Astrocyte (in vitro differentiated cells and primary cell): ENCODE measurements around the gene GFER. TPM values are rescaled to one million over a fixed set of nuclear protein-coding genes. Genes with fewer than 3 reads are reported as not detected.

Experiments used
- DNase-seq: peaks from one replicate; pipeline ENCODE4 v3.0.0-alpha.2; 2010; ENCODE audit warnings: low read depth
- FAIRE-seq: peaks from 2 replicates; lab custom pipeline; 2011; peaks lifted over from hg19 to GRCh38; lab: Jason Lieb, UNC
- H2AFZ ChIP-seq: 2 replicates; pipeline ENCODE4 v1.6.0; 2012; ENCODE audit warnings: low read depth, low read length, inconsistent platforms
- H3K27ac ChIP-seq: 2 replicates; pipeline ENCODE4 v1.5.1; 2011; ENCODE audit warnings: low read depth, low read length, inconsistent platforms
- H3K27me3 ChIP-seq: 2 replicates; pipeline ENCODE4 v1.6.0; 2011; ENCODE audit warnings: low read length, inconsistent platforms; ENCODE audit not compliant: insufficient read depth
- H3K36me3 ChIP-seq: 2 replicates; pipeline ENCODE4 v1.5.1; 2011; ENCODE audit warnings: low read length, inconsistent platforms; ENCODE audit not compliant: insufficient read depth
- H3K4me1 ChIP-seq: 2 replicates; pipeline ENCODE4 v1.5.1; 2011; ENCODE audit warnings: low read length, inconsistent platforms; ENCODE audit not compliant: insufficient read depth
- H3K4me2 ChIP-seq: 2 replicates; pipeline ENCODE4 v1.6.0; 2012; ENCODE audit warnings: low read length, inconsistent platforms
- H3K4me3 ChIP-seq: 2 replicates; pipeline ENCODE4 v1.5.1; 2011; ENCODE audit warnings: low read depth, mild to moderate bottlenecking, low read length, inconsistent platforms; ENCODE audit not compliant: insufficient read depth
- H3K79me2 ChIP-seq: 2 replicates; pipeline ENCODE4 v1.6.0; 2012; ENCODE audit warnings: mild to moderate bottlenecking, low read length, inconsistent platforms; ENCODE audit not compliant: insufficient read depth
- H3K9ac ChIP-seq: 2 replicates; pipeline ENCODE4 v1.6.0; 2012; ENCODE audit warnings: mild to moderate bottlenecking, low read length, inconsistent platforms
- H3K9me3 ChIP-seq: 2 replicates; pipeline ENCODE4 v1.5.1; 2012; ENCODE audit warnings: low read depth, mild to moderate bottlenecking, low read length, inconsistent platforms; ENCODE audit not compliant: insufficient read depth
- H4K20me1 ChIP-seq: 2 replicates; pipeline ENCODE4 v1.6.0; 2012; ENCODE audit warnings: low read length, inconsistent platforms; ENCODE audit not compliant: insufficient read depth
- H3K27ac Mint-ChIP-seq: one replicate; pipeline ENCODE4 v1.8.0; 2021; ENCODE audit warnings: mild to moderate bottlenecking, mixed read lengths; ENCODE audit not compliant: unreplicated experiment
- H3K27me3 Mint-ChIP-seq: one replicate; pipeline ENCODE4 v1.8.0; 2021; ENCODE audit warnings: low read depth, mixed read lengths; ENCODE audit not compliant: unreplicated experiment
- H3K36me3 Mint-ChIP-seq: one replicate; pipeline ENCODE4 v1.8.0; 2021; ENCODE audit warnings: low read depth, mixed read lengths; ENCODE audit not compliant: unreplicated experiment
- H3K4me1 Mint-ChIP-seq: one replicate; pipeline ENCODE4 v1.8.0; 2021; ENCODE audit warnings: low read depth, mixed read lengths; ENCODE audit not compliant: unreplicated experiment
- H3K4me3 Mint-ChIP-seq: one replicate; pipeline ENCODE4 v1.8.0; 2021; ENCODE audit warnings: mild to moderate bottlenecking, moderate library complexity, mixed read lengths; ENCODE audit not compliant: unreplicated experiment
- H3K9me3 Mint-ChIP-seq: one replicate; pipeline ENCODE4 v1.8.0; 2021; ENCODE audit warnings: mild to moderate bottlenecking, mixed read lengths; ENCODE audit not compliant: unreplicated experiment
- EZH2 ChIP-seq: IDR thresholded peaks from 2 replicates; pipeline ENCODE4 v1.6.1; 2012; ENCODE audit warnings: mild to moderate bottlenecking, low read length, inconsistent platforms; ENCODE audit not compliant: insufficient read depth
- total RNA-seq: library from RNA; stranded (reverse); gene quantifications from 2 replicates; pipeline ENCODE4 v1.2.1, GENCODE V29; 2021
- TF ChIP-seq, protein P1 (sequence below): IDR thresholded peaks from 2 replicates; pipeline ENCODE4 v1.5.1; 2011; ENCODE audit warnings: low read depth, mild to moderate bottlenecking, inconsistent platforms, low read length, moderate library complexity; ENCODE audit not compliant: insufficient read depth

The GFER gene
- total RNA-seq, 1 donor from 2014 or later: 30.4 TPM

DNA sequence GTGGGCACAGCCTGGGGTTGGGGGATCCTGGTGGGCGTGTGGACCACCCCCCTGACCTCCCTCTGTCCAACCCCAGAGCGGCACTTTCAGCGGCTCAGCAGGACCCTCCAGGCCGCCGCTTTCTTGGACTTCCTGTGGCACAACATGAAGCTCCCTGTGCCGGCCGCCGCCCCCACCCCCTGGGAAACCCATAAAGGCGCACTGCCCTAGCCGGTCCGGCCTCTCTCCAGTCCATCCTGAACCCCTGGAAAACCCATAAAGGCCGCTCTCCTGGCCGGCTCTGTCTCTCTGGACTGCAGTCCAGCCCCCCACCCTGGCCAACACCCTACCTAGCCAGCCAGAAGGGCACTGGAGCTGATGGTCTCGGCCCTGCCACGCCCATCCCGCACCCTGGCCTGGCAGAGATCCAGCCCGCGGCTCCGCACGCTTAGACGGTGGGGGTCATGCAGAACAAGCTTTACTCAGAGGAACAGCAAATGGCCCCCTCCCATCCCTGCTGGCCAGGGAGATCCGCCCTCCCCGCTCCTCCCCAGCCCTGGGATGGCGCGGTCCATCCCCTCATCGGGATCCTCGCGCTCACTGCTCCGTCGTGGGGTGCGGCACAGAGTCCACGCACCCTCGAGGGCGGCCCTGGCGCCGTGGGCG lies 5.4 kb upstream of the GFER start:
- Mint-ChIP-seq H3K36me3 (peaks cover 6% of the 10 kb centered on the region), H3K4me1 (peaks cover 2% of the 10 kb centered on the region), H3K27ac (no peak overlapping the region), H3K4me3 (no peak overlapping the region), H3K9me3 (no peaks in the 10 kb centered on the region), H3K27me3 (peaks cover 19% of the 10 kb centered on the region)
- H3K9me3 ChIP-seq: no peaks in the 10 kb centered on the region
- H3K4me3 ChIP-seq: no peak overlapping the region
- no peak overlapping the region for H3K9ac ChIP-seq
- H3K27ac ChIP-seq: no peak overlapping the region
- H4K20me1 ChIP-seq: peaks cover 47% of the 10 kb centered on the region
- DNase-seq (no peak), FAIRE-seq (no peak)
- peaks cover 2% of the 10 kb centered on the region for H3K4me1 ChIP-seq
- no peak for TF ChIP-seq EZH2
- TF ChIP-seq, protein P1, sequence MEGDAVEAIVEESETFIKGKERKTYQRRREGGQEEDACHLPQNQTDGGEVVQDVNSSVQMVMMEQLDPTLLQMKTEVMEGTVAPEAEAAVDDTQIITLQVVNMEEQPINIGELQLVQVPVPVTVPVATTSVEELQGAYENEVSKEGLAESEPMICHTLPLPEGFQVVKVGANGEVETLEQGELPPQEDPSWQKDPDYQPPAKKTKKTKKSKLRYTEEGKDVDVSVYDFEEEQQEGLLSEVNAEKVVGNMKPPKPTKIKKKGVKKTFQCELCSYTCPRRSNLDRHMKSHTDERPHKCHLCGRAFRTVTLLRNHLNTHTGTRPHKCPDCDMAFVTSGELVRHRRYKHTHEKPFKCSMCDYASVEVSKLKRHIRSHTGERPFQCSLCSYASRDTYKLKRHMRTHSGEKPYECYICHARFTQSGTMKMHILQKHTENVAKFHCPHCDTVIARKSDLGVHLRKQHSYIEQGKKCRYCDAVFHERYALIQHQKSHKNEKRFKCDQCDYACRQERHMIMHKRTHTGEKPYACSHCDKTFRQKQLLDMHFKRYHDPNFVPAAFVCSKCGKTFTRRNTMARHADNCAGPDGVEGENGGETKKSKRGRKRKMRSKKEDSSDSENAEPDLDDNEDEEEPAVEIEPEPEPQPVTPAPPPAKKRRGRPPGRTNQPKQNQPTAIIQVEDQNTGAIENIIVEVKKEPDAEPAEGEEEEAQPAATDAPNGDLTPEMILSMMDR: no peak
- H3K27me3 ChIP-seq: peaks cover 32% of the 10 kb centered on the region
- H3K79me2 ChIP-seq: peaks cover 14% of the 10 kb centered on the region
- no peak overlapping the region for H2AFZ ChIP-seq
- no peak overlapping the region for H3K4me2 ChIP-seq
- peaks cover 7% of the 10 kb centered on the region for H3K36me3 ChIP-seq

DNA sequence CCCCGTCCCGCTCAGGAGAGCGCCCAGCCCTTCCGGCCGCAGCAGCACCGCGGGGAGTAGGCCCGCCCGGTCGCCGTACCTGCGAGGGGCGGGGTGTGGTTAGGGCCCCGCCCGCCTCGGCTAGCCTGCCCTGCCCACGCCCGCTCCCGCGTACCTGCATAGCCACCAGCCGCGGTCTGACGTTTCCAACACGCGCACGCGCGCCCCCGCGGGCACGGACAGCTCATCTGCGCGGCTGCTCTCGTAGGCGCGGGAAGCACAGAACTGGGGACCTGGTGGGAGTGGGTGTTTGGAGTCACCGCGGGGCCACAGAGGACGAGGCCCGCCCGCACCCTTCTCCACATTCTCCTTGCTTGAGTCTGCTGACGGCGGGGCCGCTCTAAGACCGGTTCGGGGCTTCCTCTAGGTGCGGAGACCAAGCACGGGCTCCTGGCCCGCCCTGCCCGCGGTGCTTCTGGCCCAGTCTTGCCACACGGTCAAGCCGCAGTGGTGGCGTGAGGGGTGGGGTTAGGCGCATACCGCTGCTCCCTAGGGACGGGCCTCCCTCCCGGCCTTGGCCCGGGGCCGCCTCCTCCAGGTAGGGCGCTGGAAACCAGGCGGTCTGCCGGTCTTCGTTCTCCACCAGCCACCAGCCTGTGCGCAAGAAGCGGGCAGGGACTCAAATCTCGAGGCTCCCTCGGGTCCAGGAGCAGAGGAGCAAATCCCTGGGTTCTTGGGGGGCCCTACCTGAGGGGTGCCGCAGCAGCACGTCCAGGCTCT lies 4.5 kb upstream of the GFER start:
- peaks cover 38% of the 10 kb centered on the region for H4K20me1 ChIP-seq
- Mint-ChIP-seq H3K4me3 (no peak overlapping the region), H3K4me1 (peaks cover 2% of the 10 kb centered on the region), H3K36me3 (peaks cover 6% of the 10 kb centered on the region), H3K27me3 (peaks cover 19% of the 10 kb centered on the region), H3K9me3 (no peaks in the 10 kb centered on the region), H3K27ac (no peak overlapping the region)
- peaks cover 5% of the 10 kb centered on the region for H3K79me2 ChIP-seq
- DNase-seq (no peak), FAIRE-seq (no peak)
- no peaks in the 10 kb centered on the region for H3K9me3 ChIP-seq
- H3K9ac ChIP-seq: no peak overlapping the region
- H3K27ac ChIP-seq: no peak overlapping the region
- no peak overlapping the region for H3K4me3 ChIP-seq
- TF ChIP-seq, protein P1: no peak
- TF ChIP-seq EZH2: no peak
- peaks cover 4% of the 10 kb centered on the region for H3K4me1 ChIP-seq
- no peak overlapping the region for H2AFZ ChIP-seq
- H3K4me2 ChIP-seq: no peak overlapping the region
- peaks cover 7% of the 10 kb centered on the region for H3K36me3 ChIP-seq
- peaks cover 32% of the 10 kb centered on the region for H3K27me3 ChIP-seq
